Right cardiac atrium (tissue), 5 donors: ENCODE results near the gene FZD2. TPM values are rescaled to one million over a fixed set of nuclear protein-coding genes. Genes with fewer than 3 reads are reported as not detected.

ENCODE experiments used
- ATAC-seq, 2 donors: fragments of 200-7000 bp; cut with Tn5 transposase; one replicate each; pipeline versions ENCODE4 v1.8.0 to v1.9.1; 2020; ENCODE audit warnings: moderate library complexity in 2 of 2, mild to moderate bottlenecking in 1 of 2
- DNase-seq, 3 donors: peaks; one replicate each; pipeline ENCODE4 v3.0.0-alpha.2; 2020
- H3K27ac ChIP-seq: one replicate; pipeline ENCODE4 v1.5.1; 2013; ENCODE audit warnings: mild to moderate bottlenecking, low read length, control low read depth, moderate library complexity
- H3K27me3 ChIP-seq: one replicate; pipeline ENCODE4 v1.6.1; 2013; ENCODE audit not compliant: control insufficient read depth, insufficient read depth
- H3K4me1 ChIP-seq: one replicate; pipeline ENCODE4 v1.6.1; 2013; ENCODE audit warnings: low read length; ENCODE audit not compliant: control insufficient read depth, insufficient read depth
- H3K4me3 ChIP-seq: one replicate; pipeline ENCODE4 v1.5.1; 2013; ENCODE audit warnings: low read length, control low read depth
- H3K9me3 ChIP-seq: one replicate; pipeline ENCODE4 v1.6.1; 2013; ENCODE audit warnings: low read length; ENCODE audit not compliant: control insufficient read depth
- whole genome bisulfite sequencing: extraction: QIAGEN DNeasy Blood & Tissue Kit; methylation state at CpG from one replicate; pipeline ENCODE4 v1.1.7; 2013; 5-methylcytosine and 5-hydroxymethylcytosine counted together
- intact Hi-C, 4 donors: fragments of 100-400 bp; cut with DNase I; formaldehyde crosslinking; loops; one replicate each; pipeline versions ENCODE4 v1.11.0 to v1.14.0; 2022 to 2023
- polyA plus RNA-seq: library from polyadenylated mRNA; stranded (reverse); fragments of 200-250 nt; gene quantifications from one replicate; pipeline ENCODE4 v1.2.3, GENCODE V29; 2013
- total RNA-seq, 4 donors: library from RNA; stranded (reverse); fragmentation: NEBNext Ultra II Directional; extraction: Animal tissue kit (Norgen Biotek cat#: 25700); gene quantifications; one replicate each; pipeline ENCODE4 v1.2.1, GENCODE V29; 2021
- donor health status: healthy with polysubstance abuse.
- donor health status: DM: no; HTN: yes; CAD: no.
- donor health status: DM: no; HTN: no; CAD: no.
- donor health status: DM: no; HTN: yes; CAD: no; lungs with severe emphysema.
- donor health status: DM: yes; HTN: yes; CAD: no.

Gene FZD2
- total and polyA plus RNA-seq, 5 donors = 2.4 to 12.3 (median 7.4) TPM

- Histone ChIP-seq H3K4me1 (no peaks in the 10 kb centered on the region), H3K27me3 (no peaks in the 10 kb centered on the region), H3K9me3 (no peaks in the 10 kb centered on the region), H3K4me3 (no peak overlapping the region), H3K27ac (no peak overlapping the region)
- intact Hi-C loops = loop anchor here in 1 of 4 donors (10.0 kb wide), 1 partner anchor 48 kb away; no protein-coding TSS in a partner anchor
- ATAC-seq (no peak), DNase-seq (no peak)
- WGBS = 48% methylated on average over 4 of the region's 4 CpGs
These were observed 10.3 kb upstream of the FZD2 start for GRCh38 chr17:44546671-44547606.

GRCh38 chr17:44547625-44548267, 9.5 kb upstream of the FZD2 start:
- Histone ChIP-seq H3K27ac (no peak overlapping the region), H3K27me3 (no peaks in the 10 kb centered on the region), H3K4me3 (no peak overlapping the region), H3K4me1 (no peaks in the 10 kb centered on the region), H3K9me3 (no peaks in the 10 kb centered on the region)
- intact Hi-C loops = loop anchor here in 1 of 4 donors (10.0 kb wide), 1 partner anchor 47 kb away; no protein-coding TSS in a partner anchor
- WGBS = 74% methylated on average over 4 of the region's 4 CpGs
- ATAC-seq (peak; percentile 40 to 48), DNase-seq (no peak)

- H3K9me3 ChIP-seq = no peaks in the 10 kb centered on the region
- H3K4me3 ChIP-seq = no peak overlapping the region
- H3K4me1 ChIP-seq = no peaks in the 10 kb centered on the region
- intact Hi-C loops = loop anchor here in 1 of 4 donors (10.0 kb wide), 1 partner anchor 46 kb away; no protein-coding TSS in a partner anchor
- H3K27ac ChIP-seq = peak overlapping the region; percentile 6
- H3K27me3 ChIP-seq = no peaks in the 10 kb centered on the region
- 83% methylated on average over 3 of the region's 3 CpGs for whole genome bisulfite sequencing
- no peak for DNase-seq
- no peak for ATAC-seq
These were observed 8.7 kb upstream of the FZD2 start for GRCh38 chr17:44548376-44549230.

GRCh38 chr17:44549686-44550085, 7.6 kb upstream of the FZD2 start:
- intact Hi-C loops = loop anchor here in 2 of 4 donors (10.0 kb wide), 2 partner anchors 45 to 75 kb away; no protein-coding TSS in a partner anchor
- 49% methylated on average over 6 of the region's 6 CpGs for WGBS
- no peak for ATAC-seq
- Histone ChIP-seq H3K27ac (no peak overlapping the region), H3K9me3 (no peaks in the 10 kb centered on the region), H3K27me3 (no peaks in the 10 kb centered on the region), H3K4me3 (no peak overlapping the region), H3K4me1 (no peaks in the 10 kb centered on the region)
- no peak for DNase-seq

GRCh38 chr17:44552361-44552760, 4.9 kb upstream of the FZD2 start:
- Histone ChIP-seq H3K27ac (no peak overlapping the region), H3K9me3 (no peaks in the 10 kb centered on the region), H3K4me1 (no peaks in the 10 kb centered on the region), H3K4me3 (no peak overlapping the region), H3K27me3 (no peaks in the 10 kb centered on the region)
- intact Hi-C loops = loop anchor here in 1 of 4 donors (10.0 kb wide), 1 partner anchor 72 kb away; no protein-coding TSS in a partner anchor
- ATAC-seq (no peak), DNase-seq (no peak)
- 71% methylated on average over 9 of the region's 9 CpGs for WGBS

GRCh38 chr17:44555099-44555498, 2.2 kb upstream of the FZD2 start:
- no peak for ATAC-seq
- intact Hi-C loops = loop anchor here in 1 of 4 donors (10.0 kb wide), 1 partner anchor 70 kb away; no protein-coding TSS in a partner anchor

GRCh38 chr17:44556166-44556831, 985 bp upstream of the FZD2 start:
- peak; percentile 78 to 79 for ATAC-seq
- DNase-seq = peak in 2 of 3 donors; percentile 36 to 62
- 1% methylated on average over 28 of the region's 28 CpGs for WGBS

More at GRCh38 chr17:44555099-44555498, 2.2 kb upstream of the FZD2 start:
- no peak for DNase-seq
- H3K4me1 ChIP-seq = no peaks in the 10 kb centered on the region
- no peak overlapping the region for H3K4me3 ChIP-seq
- WGBS = 45% methylated on average over 5 of the region's 5 CpGs
- no peaks in the 10 kb centered on the region for H3K27me3 ChIP-seq
- no peak overlapping the region for H3K27ac ChIP-seq
- no peaks in the 10 kb centered on the region for H3K9me3 ChIP-seq

GRCh38 chr17:44557651-44558285, 484 bp downstream of the FZD2 start:
- peak; percentile 48 to 84 (median 70) for DNase-seq
- no peaks in the 10 kb centered on the region for H3K9me3 ChIP-seq
- H3K27me3 ChIP-seq = no peaks in the 10 kb centered on the region
- H3K27ac ChIP-seq = peak overlapping the region; percentile 35
- H3K4me3 ChIP-seq = peak overlapping the region; percentile 92
- 2% methylated on average over 69 of the region's 69 CpGs for WGBS
- peak; percentile 12 to 27 for ATAC-seq
- intact Hi-C loops = loop anchor here in 1 of 4 donors (10.0 kb wide), 1 partner anchor 67 kb away; no protein-coding TSS in a partner anchor
- H3K4me1 ChIP-seq = no peaks in the 10 kb centered on the region

More at GRCh38 chr17:44556166-44556831, 985 bp upstream of the FZD2 start:
- intact Hi-C loops = loop anchor here in 1 of 4 donors (10.0 kb wide), 1 partner anchor 69 kb away; no protein-coding TSS in a partner anchor
- peak overlapping the region; percentile 92 for H3K4me3 ChIP-seq
- H3K27me3 ChIP-seq = no peaks in the 10 kb centered on the region
- peak overlapping the region; percentile 38 for H3K27ac ChIP-seq
- H3K4me1 ChIP-seq = no peaks in the 10 kb centered on the region
- no peaks in the 10 kb centered on the region for H3K9me3 ChIP-seq

- H3K4me1 ChIP-seq = no peaks in the 10 kb centered on the region
- WGBS = 38% methylated on average over 31 of the region's 31 CpGs
- H3K9me3 ChIP-seq = no peaks in the 10 kb centered on the region
- H3K27ac ChIP-seq = no peak overlapping the region
- intact Hi-C loops = loop anchor here in 1 of 4 donors (10.0 kb wide), 1 partner anchor 66 kb away; no protein-coding TSS in a partner anchor
- DNase-seq (peak in 1 of 3 donors; percentile 46), ATAC-seq (no peak)
- no peak overlapping the region for H3K4me3 ChIP-seq
- H3K27me3 ChIP-seq = no peaks in the 10 kb centered on the region
These were observed 1.0 kb downstream of the FZD2 start for GRCh38 chr17:44558334-44558709.
